Measurements from ENCODE around the gene STOML3.
"Not testable (repeated sequence)": the region's sequence is repeated elsewhere in the genome, so short reads cannot be mapped to it uniquely, and the experiment has no call there.

The STOML3 gene

DNA sequence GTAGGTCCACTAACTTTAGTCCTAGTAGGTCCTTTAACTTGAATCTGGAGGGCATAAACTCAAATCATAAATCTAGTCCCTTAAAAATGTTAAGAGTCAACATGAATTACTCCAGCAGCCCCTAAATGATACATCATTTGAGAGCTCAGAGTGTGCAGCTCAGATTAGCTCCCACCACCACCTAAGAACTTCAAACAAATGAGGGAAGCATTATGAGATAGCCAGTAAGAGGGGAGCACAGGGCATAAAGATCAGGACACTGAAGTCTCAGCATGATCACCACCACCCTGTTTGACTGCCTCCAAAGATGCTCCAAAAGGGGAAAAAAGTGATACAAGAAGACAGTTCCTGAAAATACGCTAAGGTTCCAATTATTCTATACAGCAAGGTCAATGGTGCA lies 41.5 kb upstream of the STOML3 start:
- WGBS, 2 experiments (ENCODE audit: insufficient coverage in 2 of 2) = no CpG with 5 or more reads among the region's 1 CpG
- peaks cover 12% of the 10 kb centered on the region for H3K4me1 ChIP-seq (ENCODE audit: control insufficient read depth, insufficient read depth, low read length, poor library complexity, severe bottlenecking)
- H3K27ac ChIP-seq (ENCODE audit: low read depth, low read length, severe bottlenecking) = no peak overlapping the region
- H3K36me3 ChIP-seq (ENCODE audit: control insufficient read depth, insufficient read depth, low read length) = peaks cover 37% of the 10 kb centered on the region
- H3K4me3 ChIP-seq (ENCODE audit: extremely low read depth, insufficient read depth, low read length, poor library complexity, severe bottlenecking) = no peak overlapping the region
- H3K9me3 ChIP-seq (ENCODE audit: control insufficient read depth, low read length) = no peaks in the 10 kb centered on the region

DNA sequence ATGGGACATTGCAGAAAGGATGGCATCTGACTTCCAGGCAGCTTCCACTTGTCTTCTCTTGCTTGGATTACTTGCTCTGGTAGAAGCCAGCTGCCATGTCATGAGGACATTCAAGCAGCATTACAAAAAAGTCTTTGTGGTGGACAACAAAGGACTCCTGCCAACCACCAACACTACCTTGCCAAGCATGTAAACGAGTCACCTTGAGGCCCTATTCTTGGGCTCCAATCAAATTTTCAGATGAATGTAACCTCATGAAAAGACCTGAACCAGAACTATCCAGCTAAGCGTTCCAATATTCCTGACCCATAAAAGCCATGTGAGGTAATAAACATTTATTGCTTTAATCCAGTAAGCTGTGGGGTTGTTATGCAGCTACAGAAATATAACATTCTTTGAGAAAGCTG lies 34.8 kb upstream of the STOML3 start:
- H3K9me3 ChIP-seq (ENCODE audit: control insufficient read depth, low read length) = no peaks in the 10 kb centered on the region
- H3K4me1 ChIP-seq (ENCODE audit: control insufficient read depth, insufficient read depth, low read length, poor library complexity, severe bottlenecking) = no peaks in the 10 kb centered on the region
- H3K27ac ChIP-seq (ENCODE audit: low read depth, low read length, severe bottlenecking) = no peak overlapping the region
- peaks cover 77% of the 10 kb centered on the region for H3K36me3 ChIP-seq (ENCODE audit: control insufficient read depth, insufficient read depth, low read length)
- 75% methylated on average over 1 to 2 of the region's 2 CpGs for WGBS, 2 experiments (ENCODE audit: insufficient coverage in 2 of 2)
- H3K4me3 ChIP-seq (ENCODE audit: extremely low read depth, insufficient read depth, low read length, poor library complexity, severe bottlenecking) = no peak overlapping the region

GRCh38 chr13:39023761-39024160 lies 33.1 kb upstream of the STOML3 start:
- no peaks in the 10 kb centered on the region for H3K9me3 ChIP-seq (ENCODE audit: control insufficient read depth, low read length)
- H3K27ac ChIP-seq (ENCODE audit: low read depth, low read length, severe bottlenecking) = no peak overlapping the region
- no peak overlapping the region for H3K4me3 ChIP-seq (ENCODE audit: extremely low read depth, insufficient read depth, low read length, poor library complexity, severe bottlenecking)
- H3K4me1 ChIP-seq (ENCODE audit: control insufficient read depth, insufficient read depth, low read length, poor library complexity, severe bottlenecking) = no peaks in the 10 kb centered on the region
- H3K36me3 ChIP-seq (ENCODE audit: control insufficient read depth, insufficient read depth, low read length) = peaks cover 73% of the 10 kb centered on the region

DNA sequence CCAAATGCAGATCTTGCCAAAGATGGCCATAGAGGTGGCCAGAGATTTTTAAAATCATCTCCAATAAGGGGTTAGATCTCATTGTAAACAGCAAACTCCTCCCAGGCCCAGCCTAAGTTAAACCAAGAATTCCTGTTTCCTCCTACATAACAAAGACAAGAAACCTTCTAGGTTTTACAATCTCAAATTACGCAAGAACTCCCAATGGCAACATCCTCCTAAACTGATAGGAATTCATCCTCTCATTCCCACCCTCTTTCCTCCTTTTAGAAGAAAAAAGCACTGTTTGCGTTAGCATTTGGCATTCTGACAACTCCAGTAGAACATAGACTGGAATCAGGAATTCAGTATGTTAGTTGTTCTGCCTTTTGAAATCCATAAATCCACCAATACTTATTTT lies 32.7 kb upstream of the STOML3 start:
- Histone ChIP-seq H3K4me1 (ENCODE audit: control insufficient read depth, insufficient read depth, low read length, poor library complexity, severe bottlenecking) (no peaks in the 10 kb centered on the region), H3K4me3 (ENCODE audit: extremely low read depth, insufficient read depth, low read length, poor library complexity, severe bottlenecking) (no peak overlapping the region), H3K9me3 (ENCODE audit: control insufficient read depth, low read length) (no peaks in the 10 kb centered on the region), H3K36me3 (ENCODE audit: control insufficient read depth, insufficient read depth, low read length) (peaks cover 73% of the 10 kb centered on the region), H3K27ac (ENCODE audit: low read depth, low read length, severe bottlenecking) (no peak overlapping the region)
- 86 to 90% methylated on average over 1 to 2 of the region's 2 CpGs for WGBS, 2 experiments (ENCODE audit: insufficient coverage in 2 of 2)

DNA sequence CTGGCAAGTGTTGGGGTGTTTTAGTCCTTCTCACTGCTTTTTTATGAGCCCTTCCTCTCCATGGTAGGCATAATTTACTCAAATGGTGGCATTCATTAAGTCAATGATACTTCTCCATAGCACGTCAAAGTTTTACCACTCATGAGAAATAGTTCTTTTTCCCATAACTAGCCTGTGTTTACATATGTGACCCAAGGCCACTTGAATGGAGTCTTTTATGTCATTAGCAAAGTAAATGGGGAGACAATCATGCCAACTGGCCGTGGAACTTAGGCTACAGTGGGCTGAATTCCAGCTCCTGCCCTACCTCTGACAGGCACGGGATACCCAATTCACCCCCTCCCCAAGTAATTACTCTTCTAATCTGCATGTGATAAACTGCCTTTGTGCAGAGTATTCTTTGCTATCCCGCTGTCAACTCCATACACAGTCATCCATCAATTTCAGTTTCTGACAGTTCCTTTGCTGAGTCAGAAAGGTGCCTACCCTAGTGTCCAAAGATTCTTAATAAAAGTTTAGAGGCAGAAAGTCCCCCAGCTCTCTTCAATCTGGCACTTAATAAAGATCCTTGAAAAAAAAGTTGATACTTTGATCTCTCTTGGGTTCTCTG lies 30.3 kb upstream of the STOML3 start:
- Histone ChIP-seq H3K4me1 (ENCODE audit: control insufficient read depth, insufficient read depth, low read length, poor library complexity, severe bottlenecking) (no peaks in the 10 kb centered on the region), H3K27ac (ENCODE audit: low read depth, low read length, severe bottlenecking) (no peak overlapping the region), H3K36me3 (ENCODE audit: control insufficient read depth, insufficient read depth, low read length) (peaks cover 67% of the 10 kb centered on the region), H3K4me3 (ENCODE audit: extremely low read depth, insufficient read depth, low read length, poor library complexity, severe bottlenecking) (no peak overlapping the region), H3K9me3 (ENCODE audit: control insufficient read depth, low read length) (no peaks in the 10 kb centered on the region)
- 91 to 94% methylated on average over 2 to 3 of the region's 4 CpGs for WGBS, 2 experiments (ENCODE audit: insufficient coverage in 2 of 2)

DNA sequence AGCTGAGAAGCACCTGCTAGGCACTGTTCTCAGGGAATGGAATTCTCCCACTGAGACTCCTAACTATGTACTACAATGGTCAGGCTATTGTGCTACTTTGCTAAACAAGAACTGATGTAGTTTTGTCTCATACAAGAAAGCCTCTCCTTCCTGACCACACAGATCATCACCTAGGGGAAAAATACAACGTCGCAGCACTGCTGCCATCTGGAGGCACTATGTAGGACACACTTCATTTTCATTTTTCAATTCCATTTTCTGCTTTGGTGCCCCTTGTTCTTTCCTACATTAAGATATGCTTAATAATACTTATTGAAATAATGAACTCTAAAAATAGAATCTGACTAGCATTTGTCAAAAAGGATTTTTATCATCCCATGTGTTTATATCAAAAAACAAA lies 26.2 kb upstream of the STOML3 start:
- H3K36me3 ChIP-seq (ENCODE audit: control insufficient read depth, insufficient read depth, low read length) = peaks cover 63% of the 10 kb centered on the region

GRCh38 chr13:39016087-39016486 lies 25.5 kb upstream of the STOML3 start:
- H3K27ac ChIP-seq (ENCODE audit: low read depth, low read length, severe bottlenecking) = no peak overlapping the region
- 55% methylated on average over 1 of the region's 1 CpG; no CpG with 5 or more reads in 1 of the 2 experiments for WGBS, 2 experiments (ENCODE audit: insufficient coverage in 2 of 2)
- H3K36me3 ChIP-seq (ENCODE audit: control insufficient read depth, insufficient read depth, low read length) = peaks cover 62% of the 10 kb centered on the region
- no peaks in the 10 kb centered on the region for H3K4me1 ChIP-seq (ENCODE audit: control insufficient read depth, insufficient read depth, low read length, poor library complexity, severe bottlenecking)
- H3K4me3 ChIP-seq (ENCODE audit: extremely low read depth, insufficient read depth, low read length, poor library complexity, severe bottlenecking) = no peak overlapping the region
- H3K9me3 ChIP-seq (ENCODE audit: control insufficient read depth, low read length) = no peaks in the 10 kb centered on the region

More for the DNA sequence above, 26.2 kb upstream of the STOML3 start:
- Histone ChIP-seq H3K4me1 (ENCODE audit: control insufficient read depth, insufficient read depth, low read length, poor library complexity, severe bottlenecking) (no peaks in the 10 kb centered on the region), H3K9me3 (ENCODE audit: control insufficient read depth, low read length) (no peaks in the 10 kb centered on the region), H3K4me3 (ENCODE audit: extremely low read depth, insufficient read depth, low read length, poor library complexity, severe bottlenecking) (no peak overlapping the region), H3K27ac (ENCODE audit: low read depth, low read length, severe bottlenecking) (no peak overlapping the region)
- no CpG with 5 or more reads among the region's 2 CpGs for WGBS, 2 experiments (ENCODE audit: insufficient coverage in 2 of 2)

GRCh38 chr13:39013462-39013861 lies 22.8 kb upstream of the STOML3 start:
- 94 to 100% methylated on average over 5 of the region's 5 CpGs for WGBS, 2 experiments (ENCODE audit: insufficient coverage in 2 of 2)

DNA sequence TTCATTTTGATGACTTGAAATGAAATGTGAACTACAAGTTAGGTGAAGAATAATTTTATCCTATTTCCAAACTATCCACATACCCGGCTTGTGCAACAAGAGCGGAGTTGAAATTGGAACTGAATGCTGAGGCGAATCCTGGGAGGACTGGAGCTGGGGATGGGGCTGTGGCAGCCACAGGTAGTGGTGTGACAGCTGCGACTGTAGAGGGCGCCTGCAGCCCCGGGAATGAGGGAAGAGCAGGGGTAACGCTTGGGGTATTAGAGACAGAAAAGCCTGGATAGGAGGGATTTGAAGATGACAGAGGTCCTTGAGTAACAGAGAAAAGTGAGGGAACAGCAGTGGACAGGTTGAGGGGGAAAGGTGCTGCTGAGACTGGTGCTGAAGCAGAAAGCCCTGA lies 22.0 kb upstream of the STOML3 start:
- Histone ChIP-seq H3K9me3 (ENCODE audit: control insufficient read depth, low read length) (no peaks in the 10 kb centered on the region), H3K4me3 (ENCODE audit: extremely low read depth, insufficient read depth, low read length, poor library complexity, severe bottlenecking) (no peak overlapping the region), H3K27ac (ENCODE audit: low read depth, low read length, severe bottlenecking) (no peak overlapping the region), H3K36me3 (ENCODE audit: control insufficient read depth, insufficient read depth, low read length) (peaks cover 80% of the 10 kb centered on the region), H3K4me1 (ENCODE audit: control insufficient read depth, insufficient read depth, low read length, poor library complexity, severe bottlenecking) (no peaks in the 10 kb centered on the region)
- 67 to 84% methylated on average over 6 of the region's 7 CpGs for WGBS, 2 experiments (ENCODE audit: insufficient coverage in 2 of 2)

More at GRCh38 chr13:39013462-39013861, 22.8 kb upstream of the STOML3 start:
- Histone ChIP-seq H3K27ac (ENCODE audit: low read depth, low read length, severe bottlenecking) (no peak overlapping the region), H3K36me3 (ENCODE audit: control insufficient read depth, insufficient read depth, low read length) (peaks cover 76% of the 10 kb centered on the region), H3K4me3 (ENCODE audit: extremely low read depth, insufficient read depth, low read length, poor library complexity, severe bottlenecking) (no peak overlapping the region), H3K9me3 (ENCODE audit: control insufficient read depth, low read length) (no peaks in the 10 kb centered on the region), H3K4me1 (ENCODE audit: control insufficient read depth, insufficient read depth, low read length, poor library complexity, severe bottlenecking) (no peaks in the 10 kb centered on the region)

- H3K4me1 ChIP-seq (ENCODE audit: control insufficient read depth, insufficient read depth, low read length, poor library complexity, severe bottlenecking); H3K9me3 ChIP-seq (ENCODE audit: control insufficient read depth, low read length); H3K4me3 ChIP-seq (ENCODE audit: extremely low read depth, insufficient read depth, low read length, poor library complexity, severe bottlenecking); H3K27ac ChIP-seq (ENCODE audit: low read depth, low read length, severe bottlenecking): not testable (repeated sequence)
- peaks cover 36% of the 10 kb centered on the region for H3K36me3 ChIP-seq (ENCODE audit: control insufficient read depth, insufficient read depth, low read length)
- WGBS, 2 experiments (ENCODE audit: insufficient coverage in 2 of 2) = 85 to 95% methylated on average over 4 to 20 of the region's 29 CpGs
Measured at GRCh38 chr13:39006371-39007111, 15.9 kb upstream of the STOML3 start.

- Histone ChIP-seq H3K4me1 (ENCODE audit: control insufficient read depth, insufficient read depth, low read length, poor library complexity, severe bottlenecking) (no peaks in the 10 kb centered on the region), H3K9me3 (ENCODE audit: control insufficient read depth, low read length) (no peaks in the 10 kb centered on the region), H3K4me3 (ENCODE audit: extremely low read depth, insufficient read depth, low read length, poor library complexity, severe bottlenecking) (no peak overlapping the region), H3K27ac (ENCODE audit: low read depth, low read length, severe bottlenecking) (no peak overlapping the region), H3K36me3 (ENCODE audit: control insufficient read depth, insufficient read depth, low read length) (no peaks in the 10 kb centered on the region)
- 89 to 100% methylated on average over 3 of the region's 3 CpGs for WGBS, 2 experiments (ENCODE audit: insufficient coverage in 2 of 2)
Measured at GRCh38 chr13:38998739-38999138, 8.1 kb upstream of the STOML3 start.

Data from mesodermal cell (in vitro differentiated cells).